Effector CD8-positive, alpha-beta T cell (primary cell): ENCODE data around the gene SELENOO.
A peak's percentile ranks its signal among the peaks of the same experiment; 100 is the strongest.

Source experiments
- DNase-seq: peaks from one replicate; lab custom pipeline; 2025; lab: John Stamatoyannopoulos, UW

The SELENOO gene

DNA sequence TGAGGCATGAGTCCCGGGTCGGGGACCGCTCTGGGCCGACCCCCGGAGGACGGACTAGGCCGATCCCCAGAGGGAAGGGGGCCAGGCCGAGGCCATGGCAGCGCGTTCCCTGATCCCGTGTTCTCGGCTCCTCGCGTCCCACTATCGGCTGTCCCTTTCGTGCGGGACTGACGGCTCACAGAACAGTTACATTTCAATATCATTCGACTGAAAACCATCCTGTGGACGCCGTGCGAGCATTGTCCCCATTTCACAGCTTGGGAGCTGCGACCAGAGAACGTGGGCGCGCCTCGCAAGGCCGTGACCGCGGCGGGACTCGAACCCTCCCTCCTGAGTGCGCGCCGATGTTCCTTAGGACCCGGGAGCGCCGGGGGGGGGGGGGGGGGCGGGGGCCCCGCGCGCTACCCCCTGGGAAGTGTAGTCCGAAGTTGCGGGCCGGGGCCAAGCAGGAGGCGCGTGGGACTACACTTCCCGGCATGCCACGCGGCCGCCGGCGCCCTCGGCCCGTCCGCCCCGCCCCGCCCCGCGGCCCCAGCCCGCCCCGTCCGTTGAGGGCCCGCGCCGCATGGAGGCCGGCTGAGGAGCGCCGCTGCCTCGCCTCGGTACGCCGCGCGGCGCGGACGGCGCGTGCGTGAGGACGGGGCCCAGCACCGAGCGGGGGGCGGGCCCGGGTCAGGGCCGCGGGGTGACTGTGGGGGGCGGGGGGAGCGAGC, 15.3 kb upstream of the SELENOO start, which contains the start of gene TRABD:
TSS of gene TRABD (plus strand) at position 539 of the 713 bp plus-strand sequence. CDS start 7,148 bp downstream, outside the sequence.
- peak; percentile 75 for DNase-seq

DNA sequence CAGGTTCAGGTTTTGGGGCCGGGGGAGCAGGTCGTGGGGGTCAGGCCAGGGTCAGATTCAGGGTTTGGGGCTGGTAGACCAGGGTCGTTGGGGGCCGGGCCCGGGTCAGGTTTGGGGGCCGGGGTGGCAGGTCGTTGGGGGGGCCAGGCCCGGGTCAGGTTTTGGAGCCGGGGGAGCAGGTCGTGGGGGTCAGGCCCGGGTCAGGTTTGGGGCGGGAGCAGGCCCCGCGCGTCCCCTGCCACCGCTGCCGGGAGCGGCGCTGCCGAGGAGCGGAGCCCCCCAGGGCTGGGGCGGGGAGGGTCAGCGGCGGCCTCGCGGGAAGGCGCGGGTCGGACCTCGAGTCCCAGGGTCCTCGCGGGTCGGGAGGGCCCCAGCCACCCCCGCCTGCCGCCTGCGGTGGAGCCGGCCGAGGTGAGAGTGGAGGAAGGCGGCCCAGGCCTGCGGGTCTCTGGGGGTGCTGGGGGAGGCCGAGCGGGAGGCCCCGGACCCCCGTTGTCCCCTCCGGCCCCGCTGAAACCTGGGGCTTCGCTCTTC, 14.6 kb upstream of the SELENOO start:
- no peak for DNase-seq

DNA sequence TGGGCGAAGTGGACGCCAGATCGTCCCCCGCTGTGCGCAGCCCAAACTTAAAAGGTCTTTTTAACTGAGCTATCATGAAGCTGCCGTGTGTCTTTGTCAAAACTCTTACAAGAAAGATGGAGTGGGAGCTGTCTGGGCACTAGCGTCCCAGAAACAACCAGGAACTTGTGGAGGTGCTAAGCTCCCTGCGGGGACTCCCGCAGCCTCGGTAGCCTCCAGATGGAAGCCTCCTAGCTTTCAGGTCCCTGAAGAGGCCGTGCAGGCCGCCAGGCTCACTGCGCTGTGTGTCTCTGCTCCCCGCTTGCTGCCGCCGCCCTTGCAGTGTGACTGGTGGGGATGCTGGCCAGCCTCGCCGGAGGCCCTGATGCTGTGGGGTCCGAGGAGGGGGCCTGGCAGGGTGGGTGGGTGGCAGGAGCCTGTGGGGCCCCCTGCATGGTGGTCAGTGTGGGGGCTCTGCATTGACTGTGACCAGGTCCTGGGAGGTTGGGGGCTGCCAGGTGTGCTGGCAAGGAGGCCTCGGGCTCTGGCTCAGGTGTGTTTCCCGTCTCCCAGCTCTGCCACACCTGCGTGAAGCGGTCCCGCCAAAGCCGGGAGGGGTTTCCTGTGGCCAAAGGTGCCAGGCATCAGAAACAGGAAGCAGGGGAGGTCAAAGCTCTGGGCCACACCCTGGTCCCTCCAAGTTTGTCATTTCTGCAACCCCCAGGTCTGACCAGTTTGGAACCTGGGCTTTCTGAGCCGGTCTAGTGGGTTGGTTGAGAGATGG, 13.9 kb upstream of the SELENOO start:
- DNase-seq, result no peak

DNA sequence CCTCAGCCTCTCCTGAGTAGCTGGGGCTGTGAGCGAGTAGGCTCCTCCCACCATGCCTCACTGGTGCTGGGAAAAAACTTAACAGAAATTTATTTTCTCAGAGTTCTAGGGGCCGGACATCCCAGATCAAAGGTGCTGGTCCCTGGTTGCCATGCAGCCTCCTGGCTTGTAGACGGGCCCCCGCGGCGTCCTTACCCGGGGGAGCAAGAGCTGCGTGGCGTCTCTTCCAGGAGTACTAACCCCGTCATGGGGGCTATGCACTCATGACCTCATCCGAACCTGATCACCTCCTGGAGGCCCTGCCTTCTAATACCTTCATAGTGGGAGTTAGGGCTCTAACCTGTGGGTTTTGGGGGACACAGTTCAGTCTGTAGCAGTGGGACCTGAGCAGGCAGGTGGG, 12.5 kb upstream of the SELENOO start:
- DNase-seq, result no peak

DNA sequence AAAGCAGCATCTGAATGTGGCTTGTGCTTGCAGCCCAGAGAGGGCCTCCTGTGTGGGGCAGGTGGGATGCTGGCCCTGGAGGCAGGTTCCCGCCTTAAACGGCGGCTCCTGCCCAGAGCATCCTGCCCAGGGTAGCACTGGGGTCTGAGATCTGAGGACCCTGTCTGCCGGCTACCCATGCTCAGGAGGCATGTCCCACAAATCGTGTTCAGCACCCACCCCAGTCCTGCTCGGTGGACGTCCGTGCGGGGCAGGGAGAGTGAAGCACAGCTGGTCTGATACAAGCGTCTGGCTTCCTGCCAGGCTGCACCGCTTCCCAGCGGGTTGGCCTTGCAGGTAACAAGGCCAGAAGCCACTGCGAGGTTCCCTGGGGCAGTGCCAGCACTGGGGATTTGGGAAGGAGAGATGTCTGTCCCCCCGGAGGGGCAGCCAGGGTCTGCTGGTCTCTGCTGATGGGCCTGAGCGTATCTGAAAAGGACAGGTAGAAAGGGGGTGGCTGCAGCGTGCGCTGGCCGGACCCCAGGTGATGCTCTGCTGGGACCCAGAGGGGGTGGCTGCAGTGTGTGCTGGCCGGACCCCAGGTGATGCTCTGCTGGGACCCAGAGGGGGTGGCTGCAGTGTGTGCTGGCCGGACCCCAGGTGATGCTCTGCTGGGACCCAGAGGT, 11.5 kb upstream of the SELENOO start:
- DNase-seq, result no peak

DNA sequence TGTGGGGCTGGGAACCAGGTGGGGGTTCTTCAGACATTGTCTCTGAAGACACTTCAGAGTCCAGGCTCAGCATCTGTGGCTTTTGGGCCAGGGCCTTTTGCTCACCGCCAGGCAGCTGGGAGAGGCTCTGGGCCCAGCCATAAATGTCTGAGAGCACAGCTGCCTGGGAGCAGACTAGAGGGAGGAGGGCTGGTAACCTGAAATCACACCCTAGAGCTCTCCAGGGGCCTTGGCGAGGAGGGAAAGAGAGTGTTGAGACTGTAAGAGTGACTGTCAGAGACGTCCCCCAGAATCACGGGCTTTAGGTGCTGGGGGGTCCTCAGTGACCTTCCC, 11.0 kb upstream of the SELENOO start:
- no peak for DNase-seq

DNA sequence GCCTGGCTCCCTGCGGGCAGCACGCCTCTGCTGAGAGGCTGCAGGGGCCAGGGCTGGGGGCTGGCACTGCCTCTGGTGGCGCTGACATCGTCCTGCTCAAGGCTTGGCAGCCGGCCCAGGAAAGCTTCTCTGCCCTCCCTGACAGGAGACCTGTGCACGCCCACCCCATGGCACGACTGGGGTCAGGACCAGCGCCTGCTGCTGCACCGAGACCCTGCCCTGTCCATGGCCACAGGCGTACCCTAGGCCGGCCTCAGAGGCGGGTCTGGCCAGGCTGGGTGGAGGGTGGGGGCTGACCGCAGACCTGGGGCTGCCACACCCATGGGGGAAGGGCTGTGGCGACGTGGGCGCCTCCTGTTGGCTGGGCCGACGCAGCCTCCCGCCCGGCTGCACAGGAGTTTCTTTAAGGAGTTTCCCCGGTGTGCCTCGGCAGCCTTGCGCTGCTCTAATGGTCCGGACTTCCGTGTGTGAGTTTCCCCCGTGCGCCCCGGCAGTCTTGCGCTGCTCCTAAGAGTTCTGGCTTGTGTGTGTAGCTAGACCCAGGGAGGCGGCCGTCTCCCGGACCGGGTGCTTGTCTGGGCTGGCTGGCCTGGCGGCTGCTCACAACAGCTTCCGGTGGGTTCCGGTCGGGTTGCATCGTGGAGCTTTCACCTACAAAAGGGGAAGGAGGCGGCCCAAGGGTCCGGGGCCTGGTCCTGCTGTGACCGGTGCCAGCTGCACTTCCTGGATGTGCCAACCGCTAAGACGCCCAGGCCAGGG, 10.4 kb upstream of the SELENOO start:
- peak; percentile 70 for DNase-seq

DNA sequence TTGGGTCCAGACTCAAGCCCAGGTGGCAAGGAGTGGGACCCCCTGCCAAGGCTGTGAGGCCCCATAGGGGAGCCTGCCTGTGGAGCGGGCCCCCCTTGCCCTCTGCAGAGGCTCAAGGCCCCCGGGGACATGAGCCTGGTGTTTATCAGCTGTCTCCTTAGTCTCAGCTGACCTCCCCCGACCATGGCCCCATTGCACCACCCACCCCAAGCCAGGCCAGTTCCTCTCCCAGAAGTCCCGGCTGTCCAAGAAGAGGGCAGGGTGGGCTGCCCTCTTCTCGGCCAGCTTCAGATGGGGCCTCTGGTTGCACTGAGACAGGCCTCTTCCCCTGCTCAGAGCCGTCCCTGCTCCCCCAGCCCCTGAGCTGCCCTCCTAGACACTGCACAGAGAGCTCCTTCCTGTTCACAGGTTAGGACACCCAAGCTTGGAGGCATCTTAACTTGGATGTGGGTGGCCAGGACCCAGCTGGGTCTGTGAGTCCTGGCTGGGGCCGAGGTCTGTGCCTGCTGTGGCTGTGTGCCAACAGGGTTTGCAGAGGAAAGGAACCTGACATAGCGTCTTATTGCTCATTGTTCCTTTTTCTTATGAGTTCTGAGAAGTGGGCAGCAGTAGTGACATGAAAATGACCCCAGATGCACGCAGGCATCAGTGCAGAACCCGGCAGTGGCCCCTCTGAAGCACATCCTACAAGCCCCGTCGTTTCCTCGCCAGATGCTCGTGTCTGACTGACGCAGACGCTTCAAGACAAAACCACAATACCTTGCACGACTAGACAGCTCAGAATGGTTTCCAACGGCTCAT, 9.7 kb upstream of the SELENOO start:
- DNase-seq, result peak; percentile 68

DNA sequence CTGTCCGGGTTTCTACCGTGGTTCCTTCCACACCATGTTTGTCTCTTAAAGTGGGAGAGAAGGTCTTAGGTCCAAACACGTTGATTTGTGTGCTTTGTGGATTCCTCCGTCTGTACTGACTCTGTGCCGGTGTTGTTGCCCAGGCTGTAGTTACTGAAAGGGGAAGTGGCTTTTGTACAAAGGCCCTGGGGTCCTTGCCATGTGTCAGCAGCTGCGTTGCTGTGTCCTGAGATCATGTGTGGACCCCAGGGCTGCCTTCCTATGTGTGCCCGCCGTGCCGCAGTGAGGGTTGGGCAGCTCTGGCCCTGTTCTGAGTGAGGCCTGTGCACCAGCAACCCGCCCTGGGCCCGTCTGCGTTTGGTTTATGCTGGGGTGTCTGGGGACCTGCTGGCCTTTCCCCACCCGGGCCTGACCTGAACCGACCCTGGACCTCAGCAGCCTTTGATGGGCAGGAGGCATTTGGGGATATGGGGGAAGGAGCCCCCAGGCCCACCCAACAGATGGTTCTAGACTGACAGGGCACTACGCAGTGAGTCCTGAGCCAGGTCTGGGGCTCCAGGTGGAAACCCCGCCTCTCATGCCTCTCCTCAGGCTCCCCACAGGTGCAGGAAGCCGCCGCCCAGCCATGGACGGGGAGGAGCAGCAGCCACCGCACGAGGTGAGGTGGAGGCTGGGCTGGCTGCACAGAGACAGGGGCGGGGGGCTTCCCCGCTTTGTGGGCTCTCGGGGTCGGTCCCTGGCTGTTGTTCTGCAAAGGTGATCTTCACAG, 8.2 kb upstream of the SELENOO start:
- peak; percentile 29 for DNase-seq

DNA sequence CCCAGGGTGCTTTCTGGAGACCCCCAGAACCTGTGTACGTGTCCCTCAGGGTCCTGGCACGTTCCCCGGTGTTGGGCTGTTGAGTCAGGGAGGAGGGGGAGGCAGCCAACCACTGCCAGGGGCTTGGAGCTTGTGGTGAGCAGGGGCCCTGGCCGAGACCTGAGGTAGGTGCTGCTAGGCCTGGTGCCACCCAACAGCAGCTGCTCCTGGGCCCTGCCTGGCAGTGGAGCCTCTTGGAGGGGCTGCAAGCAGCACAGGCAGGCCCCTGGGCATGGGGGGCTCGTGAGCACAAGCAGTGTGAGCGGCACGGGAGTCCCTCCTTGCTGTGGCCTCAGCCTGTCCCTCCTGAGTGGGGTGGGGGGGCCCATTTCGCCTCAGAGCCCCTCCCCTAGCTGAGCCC, 7.2 kb upstream of the SELENOO start:
- no peak for DNase-seq

DNA sequence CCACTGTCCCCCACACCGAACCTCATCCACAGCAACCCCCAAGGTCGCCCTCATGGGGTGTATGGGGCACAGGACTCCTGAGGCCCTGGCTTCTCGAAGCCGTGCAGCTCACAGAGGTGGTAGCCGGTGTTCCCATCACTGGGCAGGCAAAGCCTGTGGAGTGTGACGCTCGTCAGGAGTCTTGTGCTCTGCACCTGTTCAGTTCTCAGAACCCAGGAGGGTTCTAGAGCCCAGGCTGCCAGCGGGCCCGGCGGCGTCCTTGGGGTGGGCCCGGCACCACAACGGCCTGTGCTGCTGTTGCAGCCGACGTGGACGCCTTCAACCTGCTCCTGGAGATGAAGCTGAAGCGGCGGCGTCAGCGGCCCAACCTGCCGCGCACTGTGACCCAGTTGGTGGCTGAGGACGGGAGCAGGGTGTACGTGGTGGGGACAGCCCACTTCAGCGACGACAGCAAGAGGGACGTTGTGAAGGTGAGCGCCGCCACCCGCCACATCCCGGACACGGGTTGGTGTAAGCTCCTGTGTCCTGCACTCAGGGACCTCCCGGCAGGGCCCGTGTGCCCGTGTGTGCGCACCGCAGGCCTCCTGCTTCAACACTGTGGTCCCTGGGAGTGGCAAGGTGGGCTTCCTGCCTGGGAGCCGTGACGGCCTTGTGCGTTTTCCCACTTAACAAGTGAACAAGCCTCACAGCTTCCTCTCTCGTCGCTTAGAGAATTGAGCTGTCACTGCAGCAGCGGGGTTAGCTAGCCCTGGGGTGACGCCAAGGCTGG, 6.6 kb upstream of the SELENOO start:
- DNase-seq, result no peak

DNA sequence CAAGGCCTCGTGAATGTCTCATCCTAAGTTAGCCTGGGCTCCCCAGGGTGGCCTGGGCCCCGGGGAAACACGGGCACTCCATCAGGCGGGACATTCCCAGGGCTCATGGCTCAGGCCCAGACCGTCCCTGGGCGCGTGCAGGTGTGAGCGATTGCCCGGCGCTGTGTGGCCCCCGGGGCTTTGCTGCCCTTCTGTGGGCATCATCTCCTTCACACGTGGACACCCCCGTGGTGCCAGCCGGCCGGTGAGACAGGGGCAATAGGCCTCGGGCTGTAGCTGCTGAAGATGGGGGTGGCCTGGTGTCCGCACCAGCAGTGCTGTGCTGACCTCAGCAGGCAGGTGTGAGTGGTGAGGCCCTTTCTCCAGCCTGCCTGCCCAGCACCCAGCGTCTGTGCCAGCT, 4.6 kb upstream of the SELENOO start:
- DNase-seq, result no peak

DNA sequence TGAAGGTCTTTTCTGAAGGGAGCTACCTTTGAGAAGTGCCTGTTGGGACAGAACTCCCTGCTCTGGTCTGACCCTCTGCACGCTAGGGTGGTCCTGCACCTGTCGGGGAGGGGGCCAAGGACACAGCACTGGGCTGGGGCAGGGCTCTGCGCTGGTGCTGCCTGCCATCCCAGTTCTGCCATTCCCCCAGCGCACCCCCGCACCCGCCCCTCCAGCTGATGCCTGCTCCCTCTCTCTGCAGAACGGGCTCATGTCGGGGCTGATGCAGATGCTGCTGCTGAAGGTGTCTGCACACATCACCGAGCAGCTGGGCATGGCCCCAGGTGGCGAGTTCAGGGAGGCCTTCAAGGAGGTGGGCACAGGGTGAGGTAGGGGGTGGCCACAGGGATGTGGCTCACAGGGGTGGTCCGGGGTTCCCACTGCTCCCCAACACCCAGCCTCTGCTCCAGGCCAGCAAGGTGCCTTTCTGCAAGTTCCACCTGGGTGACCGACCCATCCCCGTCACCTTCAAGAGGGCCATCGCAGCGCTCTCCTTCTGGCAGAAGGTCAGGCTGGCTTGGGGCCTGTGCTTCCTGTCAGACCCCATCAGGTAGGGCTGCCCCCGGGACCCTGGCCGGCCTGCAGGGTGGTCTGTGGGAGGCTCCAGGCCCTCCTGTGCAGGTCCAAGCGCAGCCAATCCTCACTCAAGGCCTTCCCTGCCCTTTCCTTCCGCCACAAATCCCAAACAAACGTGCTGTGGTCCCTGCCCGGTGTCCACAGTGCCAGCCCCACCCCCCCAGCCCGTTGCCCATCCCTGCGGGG, 3.6 kb upstream of the SELENOO start:
- no peak for DNase-seq

DNA sequence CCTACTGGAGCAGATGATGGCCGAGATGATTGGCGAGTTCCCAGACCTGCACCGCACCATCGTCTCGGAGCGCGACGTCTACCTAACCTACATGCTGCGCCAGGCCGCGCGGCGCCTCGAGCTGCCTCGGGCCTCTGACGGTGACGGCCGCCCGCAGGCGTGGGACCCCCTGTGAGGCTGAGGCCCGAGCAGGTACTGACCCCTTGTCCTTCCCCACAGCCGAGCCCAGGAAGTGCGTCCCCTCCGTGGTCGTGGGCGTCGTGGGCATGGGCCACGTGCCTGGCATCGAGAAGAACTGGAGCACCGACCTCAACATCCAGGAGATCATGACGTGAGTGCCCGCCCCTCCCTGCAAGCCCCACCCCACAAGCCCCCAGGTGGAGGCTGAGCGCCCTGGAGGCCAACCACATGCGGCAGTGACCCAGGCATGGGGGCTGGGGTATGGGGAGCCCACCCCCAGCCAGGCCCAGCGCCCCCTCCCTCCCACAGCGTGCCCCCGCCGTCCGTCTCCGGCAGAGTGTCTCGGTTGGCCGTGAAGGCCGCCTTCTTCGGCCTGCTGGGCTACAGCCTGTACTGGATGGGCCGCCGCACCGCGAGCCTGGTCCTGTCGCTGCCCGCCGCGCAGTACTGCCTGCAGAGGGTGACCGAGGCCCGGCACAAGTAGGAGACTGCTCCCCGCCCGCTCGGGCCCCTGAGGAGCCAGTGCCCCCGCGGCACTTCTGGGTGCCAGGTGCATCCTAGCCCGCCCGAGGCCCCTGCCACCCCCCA, 2.8 kb upstream of the SELENOO start:
- no peak for DNase-seq

DNA sequence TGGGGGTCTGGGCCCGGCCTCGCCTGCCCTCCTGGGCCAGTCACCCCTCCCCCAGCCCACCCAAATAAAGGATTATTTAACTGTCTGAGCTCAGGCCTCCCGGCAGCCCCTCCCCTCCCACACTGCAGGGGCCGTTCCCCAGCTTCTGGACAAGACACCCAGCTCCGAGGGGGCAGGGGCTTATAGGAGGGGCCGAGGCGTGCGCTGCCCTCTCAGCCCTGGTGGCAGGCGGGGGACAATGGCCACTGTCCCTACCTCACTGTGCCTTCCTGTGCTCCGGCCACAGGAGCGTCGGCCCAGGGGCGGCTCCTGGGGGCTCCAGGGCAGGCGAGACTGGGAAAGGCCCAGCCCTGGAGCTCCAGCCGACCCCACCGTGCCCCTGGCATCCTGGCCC, 2.2 kb upstream of the SELENOO start:
- no peak for DNase-seq

DNA sequence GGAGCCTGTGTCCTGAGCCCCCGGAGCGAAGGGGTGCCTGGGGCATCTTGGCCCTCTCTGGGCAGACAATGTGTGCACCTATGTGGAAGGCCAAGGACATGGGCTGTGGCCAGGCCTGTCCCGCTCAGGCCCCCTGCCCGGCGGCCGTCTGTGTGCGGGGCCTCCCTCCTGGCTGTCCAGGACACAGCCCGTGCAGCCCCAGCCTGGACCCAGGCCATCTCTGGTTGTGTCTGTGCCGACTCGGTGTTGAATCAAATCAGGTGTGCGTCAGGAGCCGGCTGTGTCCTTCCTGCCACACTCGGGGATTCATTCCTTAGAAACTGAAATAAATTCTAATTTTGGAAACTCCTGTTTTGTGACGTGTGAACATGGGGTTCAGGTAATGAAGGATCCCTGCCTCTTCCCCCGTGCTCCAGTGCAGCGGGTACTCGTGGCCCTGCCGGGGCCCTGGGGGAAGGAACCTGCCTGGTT, 1.5 kb upstream of the SELENOO start:
- no peak for DNase-seq

DNA sequence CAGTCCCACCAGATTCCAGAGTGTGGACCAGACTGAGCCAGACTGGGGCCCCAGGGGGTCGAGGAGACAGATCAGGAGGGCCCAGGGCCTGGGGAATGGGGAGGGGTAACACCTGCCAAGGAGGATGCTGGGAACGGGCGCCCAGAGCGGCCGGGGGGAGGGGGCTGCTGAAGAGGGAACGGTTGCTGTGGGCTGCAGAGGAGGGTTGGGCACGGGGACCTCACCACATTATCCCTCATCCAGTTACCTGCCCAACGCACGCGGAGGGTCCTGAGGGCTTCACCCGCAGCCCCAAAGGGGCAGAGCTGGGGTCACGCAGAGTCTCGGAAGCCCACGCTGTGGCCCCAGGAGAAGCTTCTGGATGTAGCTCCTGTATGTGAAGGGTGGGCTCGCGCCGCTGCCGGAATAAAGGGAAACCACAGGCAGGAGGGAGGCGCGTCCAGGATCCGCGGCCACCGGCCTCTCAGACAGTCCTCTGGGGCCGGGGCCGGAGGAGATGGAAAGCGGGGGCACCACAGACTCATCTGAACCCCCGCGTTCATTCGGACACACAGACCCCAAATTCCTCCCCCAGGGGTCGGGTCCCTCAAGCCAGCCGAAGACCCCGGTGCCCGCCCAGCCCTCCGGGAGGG, 866 bp upstream of the SELENOO start:
- no peak for DNase-seq
